ENCODE results near the gene MTFR1L.

- TF ChIP-seq CTCF (IDR thresholded peaks at IDR 0.05) = no peak
- TF ChIP-seq POLR2A (IDR thresholded peaks at IDR 0.05) = no peak
Measured at GRCh38 chr1:25780318-25781129, 39.2 kb upstream of the MTFR1L start.
